Measurements from ENCODE around the gene OOSP3.

OOSP3 gene, protein sequence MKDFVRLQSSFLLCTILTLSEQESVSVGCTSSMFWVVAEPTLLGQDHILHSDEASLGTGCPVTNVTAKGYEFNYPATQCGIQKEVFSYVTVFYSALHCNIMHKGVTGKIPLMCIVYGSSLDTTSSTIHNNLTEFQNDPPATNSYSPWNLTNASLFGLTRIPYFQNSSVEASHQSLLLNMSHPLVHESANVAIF

DNA sequence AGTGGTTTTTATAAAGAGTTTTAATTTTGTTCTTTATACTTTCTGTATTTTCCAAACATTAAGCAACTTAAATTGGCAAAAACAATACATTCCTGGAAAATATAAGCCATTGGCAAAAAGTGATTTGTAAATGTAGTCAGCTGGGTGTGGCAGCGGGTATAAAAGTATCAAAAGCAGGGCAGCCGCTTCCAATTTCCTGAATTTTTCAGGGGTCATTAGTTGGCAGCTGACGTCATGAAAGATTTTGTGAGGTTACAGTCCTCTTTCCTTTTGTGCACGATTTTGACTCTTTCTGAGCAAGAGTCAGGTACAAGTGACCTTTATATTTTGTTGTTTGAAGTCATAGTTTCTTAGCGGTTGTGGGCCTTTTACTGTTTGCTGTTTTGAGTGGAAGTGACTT is at the start of gene OOSP3:
TSS of gene OOSP3 (plus strand) at position 208 of the 400 bp plus-strand sequence. CDS start at position 235, 27 bp downstream.
- CTCF ChIA-PET = interaction anchor here (0.5 kb wide), 1 partner anchor 40 kb away, joined by 6 read pairs; no protein-coding TSS in a partner anchor
- TF ChIP-seq, protein P1, sequence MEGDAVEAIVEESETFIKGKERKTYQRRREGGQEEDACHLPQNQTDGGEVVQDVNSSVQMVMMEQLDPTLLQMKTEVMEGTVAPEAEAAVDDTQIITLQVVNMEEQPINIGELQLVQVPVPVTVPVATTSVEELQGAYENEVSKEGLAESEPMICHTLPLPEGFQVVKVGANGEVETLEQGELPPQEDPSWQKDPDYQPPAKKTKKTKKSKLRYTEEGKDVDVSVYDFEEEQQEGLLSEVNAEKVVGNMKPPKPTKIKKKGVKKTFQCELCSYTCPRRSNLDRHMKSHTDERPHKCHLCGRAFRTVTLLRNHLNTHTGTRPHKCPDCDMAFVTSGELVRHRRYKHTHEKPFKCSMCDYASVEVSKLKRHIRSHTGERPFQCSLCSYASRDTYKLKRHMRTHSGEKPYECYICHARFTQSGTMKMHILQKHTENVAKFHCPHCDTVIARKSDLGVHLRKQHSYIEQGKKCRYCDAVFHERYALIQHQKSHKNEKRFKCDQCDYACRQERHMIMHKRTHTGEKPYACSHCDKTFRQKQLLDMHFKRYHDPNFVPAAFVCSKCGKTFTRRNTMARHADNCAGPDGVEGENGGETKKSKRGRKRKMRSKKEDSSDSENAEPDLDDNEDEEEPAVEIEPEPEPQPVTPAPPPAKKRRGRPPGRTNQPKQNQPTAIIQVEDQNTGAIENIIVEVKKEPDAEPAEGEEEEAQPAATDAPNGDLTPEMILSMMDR (conservative IDR thresholded peaks at IDR 0.05; ENCODE audit: low read depth) = no peak
- H3K27ac ChIP-seq = no peak within 1 kb of the TSS
- POLR2A ChIA-PET (ENCODE audit: low non-redundant PET) = no interaction called here
- no peak for DNase-seq (ENCODE audit: low spot score)

DNA sequence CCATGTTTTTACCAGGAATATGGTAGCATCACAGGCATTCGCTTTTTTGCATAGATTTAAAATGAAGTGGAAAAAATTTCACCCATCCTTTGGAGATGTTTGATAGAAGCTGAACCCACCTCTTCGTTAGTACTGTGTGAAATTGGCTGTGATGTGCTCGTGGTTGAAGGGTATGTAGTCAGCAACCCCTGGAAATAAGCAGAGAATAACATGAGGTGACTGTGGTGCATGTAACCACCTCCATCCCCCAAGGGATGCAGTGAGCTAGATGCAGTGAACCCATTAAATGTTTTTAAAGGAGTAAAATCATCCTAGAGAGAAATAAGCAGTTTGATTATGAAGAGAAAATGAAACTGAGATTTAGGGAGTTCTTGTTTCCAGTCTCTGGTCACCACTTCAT is 49.2 kb upstream of the OOSP3 start:
- no peak for DNase-seq (ENCODE audit: low spot score)
- CTCF ChIA-PET = no interaction called here
- POLR2A ChIA-PET (ENCODE audit: low non-redundant PET) = no interaction called here
- TF ChIP-seq, protein P1 (conservative IDR thresholded peaks at IDR 0.05; ENCODE audit: low read depth) = no peak
- H3K27ac ChIP-seq = no peak overlapping the region

DNA sequence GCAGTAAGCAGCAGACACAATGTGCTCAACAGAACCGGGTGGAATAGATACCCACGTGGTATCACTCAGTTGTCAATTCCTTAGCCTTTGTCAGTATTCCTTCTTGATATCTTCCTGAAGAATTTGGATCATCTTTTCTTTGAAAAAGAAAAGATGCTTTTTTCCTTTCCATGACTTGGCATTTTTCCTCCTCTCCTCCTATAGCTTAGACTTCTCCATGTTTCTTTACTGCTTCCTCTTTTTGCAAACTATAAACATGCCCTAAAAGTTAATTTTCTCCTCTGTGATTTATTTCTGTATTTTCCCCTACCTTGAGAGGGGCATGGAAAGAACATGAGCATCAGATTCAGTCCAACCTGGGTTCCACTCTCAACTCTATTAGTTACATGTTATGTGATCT is 45.0 kb upstream of the OOSP3 start:
- TF ChIP-seq, protein P1 (conservative IDR thresholded peaks at IDR 0.05; ENCODE audit: low read depth) = no peak
- ChIA-PET CTCF (no interaction called here), POLR2A (ENCODE audit: low non-redundant PET) (no interaction called here)
- H3K27ac ChIP-seq = no peak overlapping the region
- DNase-seq (ENCODE audit: low spot score) = no peak

DNA sequence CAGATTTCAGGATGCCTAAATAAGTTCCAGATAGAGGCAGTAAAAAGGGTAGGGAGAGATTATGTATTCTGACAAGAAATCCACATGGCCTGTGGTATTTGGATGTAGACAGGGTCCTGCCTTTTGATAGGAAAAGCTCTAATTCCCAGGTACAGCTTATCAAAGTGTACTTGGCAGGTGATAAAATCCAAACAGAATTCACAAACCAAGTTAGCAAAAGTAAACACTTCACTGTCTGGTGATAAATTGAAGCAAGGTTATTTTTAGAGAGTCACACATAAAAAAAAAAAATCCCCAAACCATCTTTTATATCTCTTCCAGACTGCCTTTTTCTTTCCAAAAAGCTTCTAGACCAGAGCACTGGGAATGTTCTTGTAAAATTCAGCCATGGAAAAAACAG is 39.0 kb upstream of the OOSP3 start:
- ChIA-PET CTCF (no interaction called here), POLR2A (ENCODE audit: low non-redundant PET) (no interaction called here)
- DNase-seq (ENCODE audit: low spot score) = no peak
- no peak overlapping the region for H3K27ac ChIP-seq
- TF ChIP-seq, protein P1 (conservative IDR thresholded peaks at IDR 0.05; ENCODE audit: low read depth) = no peak

DNA sequence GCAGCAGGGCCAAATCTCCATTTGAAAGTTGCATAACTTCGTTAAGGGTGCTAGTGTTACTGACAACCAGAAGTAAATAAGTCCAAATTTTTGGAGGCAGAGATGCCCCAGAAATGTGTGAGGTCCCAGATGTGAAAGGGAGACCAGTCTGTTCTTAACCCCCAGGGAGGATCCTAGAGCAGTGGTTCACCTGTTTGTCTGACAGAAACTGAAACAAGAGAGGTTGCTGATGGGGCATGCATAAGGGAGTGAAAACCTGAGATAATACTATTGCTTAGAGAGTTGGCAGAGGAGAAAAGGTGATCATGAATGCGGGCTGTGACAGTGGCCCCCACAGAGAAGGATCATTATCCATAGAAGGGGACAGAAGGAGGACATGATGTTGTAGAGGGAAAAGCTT is 37.1 kb upstream of the OOSP3 start:
- ChIA-PET CTCF (interaction anchor here (0.6 kb wide), 1 partner anchor 1248 kb away, joined by 3 read pairs; no protein-coding TSS in a partner anchor), POLR2A (ENCODE audit: low non-redundant PET) (no interaction called here)
- no peak for DNase-seq (ENCODE audit: low spot score)
- TF ChIP-seq, protein P1 (conservative IDR thresholded peaks at IDR 0.05; ENCODE audit: low read depth) = no peak
- H3K27ac ChIP-seq = no peak overlapping the region

DNA sequence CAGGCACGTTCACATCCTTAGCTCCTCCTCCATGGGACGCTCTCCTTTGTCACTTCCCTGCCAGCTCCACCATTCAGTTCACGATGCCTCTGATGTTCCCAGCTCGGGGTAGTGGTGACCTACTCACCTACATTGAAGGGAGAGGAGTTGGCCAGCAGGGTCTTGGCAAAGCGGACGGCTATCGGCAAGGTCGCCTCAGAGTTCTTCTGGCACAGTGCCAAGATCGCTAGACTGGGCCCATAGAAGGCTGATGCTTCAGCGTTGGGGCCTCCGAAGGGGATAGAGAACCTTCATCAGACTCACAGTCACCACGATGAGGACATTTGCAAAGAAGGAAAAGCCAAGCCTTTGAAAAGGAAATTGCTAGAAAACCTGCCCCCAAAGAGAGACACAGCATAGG is 36.3 kb upstream of the OOSP3 start:
- H3K27ac ChIP-seq = no peak overlapping the region
- TF ChIP-seq, protein P1 (conservative IDR thresholded peaks at IDR 0.05; ENCODE audit: low read depth) = no peak
- no peak for DNase-seq (ENCODE audit: low spot score)
- POLR2A ChIA-PET (ENCODE audit: low non-redundant PET) = no interaction called here
- CTCF ChIA-PET = no interaction called here
